PC-9 (cell line): ENCODE data around the gene IGF1. TPM values are rescaled to one million over a fixed set of nuclear protein-coding genes. Genes with fewer than 3 reads are reported as not detected.

Experiments
- BruUV-seq: library from RNA; stranded (reverse); fragments of 400-500 nt; replicated peaks from 2 replicates; lab custom pipeline; 2021; lab: Mats Ljungman, UMichigan
- CTCF ChIA-PET: fragments of 300-600 bp; sonication (Branson Sonifier 250); formaldehyde crosslinking; loops from one replicate; lab custom pipeline; 2022; ENCODE audit warnings: antibody characterized with exemption; lab: Charles Lee
- POLR2A ChIA-PET: fragments of 300-600 bp; sonication (Branson Sonifier 250); formaldehyde crosslinking; loops from one replicate; lab custom pipeline; 2022; ENCODE audit warnings: antibody characterized with exemption; ENCODE audit not compliant: unreplicated experiment; lab: Charles Lee
- DNase-seq, 2 experiments: peaks; one replicate each; pipeline versions ENCODE4 v3.0.0 to v3.0.0-alpha.2; 2015 to 2022; ENCODE audit warnings: mixed read lengths in 1 of 2
- H2AFZ ChIP-seq: fragments of 200-600 bp; sonication (generic); 2 replicates; pipeline ENCODE4 v1.8.1; 2017; ENCODE audit warnings: antibody characterized with exemption
- H3F3A ChIP-seq: fragments of 200-600 bp; sonication (generic); 2 replicates; pipeline ENCODE4 v1.8.1; 2017; ENCODE audit warnings: antibody characterized with exemption, mild to moderate bottlenecking, low read depth; ENCODE audit not compliant: insufficient read depth
- H3K27ac ChIP-seq: fragments of 200-600 bp; sonication (generic); 2 replicates; pipeline ENCODE4 v1.6.1; 2016; ENCODE audit warnings: mixed run types
- H3K27me3 ChIP-seq: fragments of 200-600 bp; sonication (generic); 2 replicates; pipeline ENCODE4 v1.6.1; 2016; ENCODE audit warnings: low read depth, mixed run types; ENCODE audit not compliant: insufficient read depth
- H3K36me3 ChIP-seq: fragments of 200-600 bp; sonication (generic); 2 replicates; pipeline ENCODE4 v1.6.1; 2016; ENCODE audit warnings: low read depth, mixed run types
- H3K4me1 ChIP-seq: fragments of 200-600 bp; sonication (generic); replicated peaks from 2 replicates; pipeline ENCODE4 v1.6.1; 2016; ENCODE audit warnings: mixed run types; ENCODE audit not compliant: insufficient read depth
- H3K4me2 ChIP-seq: fragments of 200-600 bp; sonication (generic); 2 replicates; pipeline ENCODE4 v1.6.1; 2017; ENCODE audit warnings: mixed run types
- H3K4me3 ChIP-seq: fragments of 200-600 bp; sonication (generic); 2 replicates; pipeline ENCODE4 v1.6.1; 2016; ENCODE audit warnings: mixed run types
- H3K79me2 ChIP-seq: fragments of 200-600 bp; sonication (generic); 2 replicates; pipeline ENCODE4 v1.6.1; 2017; ENCODE audit warnings: low read depth, mixed run types
- H3K9me2 ChIP-seq: fragments of 200-600 bp; sonication (generic); 2 replicates; pipeline ENCODE4 v1.8.1; 2017; ENCODE audit warnings: mild to moderate bottlenecking; ENCODE audit not compliant: insufficient read depth
- H3K9me3 ChIP-seq: fragments of 200-600 bp; sonication (generic); 2 replicates; pipeline ENCODE4 v1.8.1; 2016; ENCODE audit warnings: low read depth; ENCODE audit not compliant: insufficient read depth
- H4K20me1 ChIP-seq: fragments of 200-600 bp; sonication (generic); 2 replicates; pipeline ENCODE4 v1.8.1; 2017; ENCODE audit not compliant: insufficient read depth
- CTCF ChIP-seq: fragments of 200-600 bp; sonication (generic); conservative IDR thresholded peaks from 2 replicates; pipeline ENCODE4 v1.6.1; 2017; ENCODE audit warnings: mixed run types, antibody characterized with exemption, mild to moderate bottlenecking, moderate library complexity
- EZH2 ChIP-seq: fragments of 200-600 bp; sonication (generic); IDR thresholded peaks from 2 replicates; pipeline ENCODE4 v1.8.0; 2017; ENCODE audit warnings: antibody characterized with exemption, low read depth
- intact Hi-C: fragments of 100-400 bp; cut with micrococcal nuclease; formaldehyde crosslinking; loops from one replicate; pipeline ENCODE4 v1.10.0; 2022; ENCODE audit not compliant: unreplicated experiment
- total RNA-seq: library from RNA; stranded (reverse); gene quantifications from 2 replicates; pipeline ENCODE4 v1.2.3, GENCODE V29; 2021

IGF1 gene
- total RNA-seq, 1 experiment from 2014 or later: not detected

- Histone ChIP-seq H3K9me3 (no peaks in the 10 kb centered on the region), H3K4me1 (no peaks in the 10 kb centered on the region), H2AFZ (no peak overlapping the region), H3K27ac (no peak overlapping the region), H3K9me2 (no peaks in the 10 kb centered on the region), H3K27me3 (no peaks in the 10 kb centered on the region), H4K20me1 (no peaks in the 10 kb centered on the region), H3K4me2 (no peak overlapping the region), H3K36me3 (no peaks in the 10 kb centered on the region), H3F3A (no peaks in the 10 kb centered on the region), H3K4me3 (no peak overlapping the region), H3K79me2 (no peaks in the 10 kb centered on the region)
- no TSS peak for BruUV-seq
- POLR2A ChIA-PET: no interaction called here
- no peak for DNase-seq
- CTCF ChIA-PET: no interaction called here
- intact Hi-C loops: no loop called here
- no peak for TF ChIP-seq CTCF
- TF ChIP-seq EZH2: no peak
These were observed 58.4 kb downstream of the IGF1 start for GRCh38 chr12:102421802-102422583.

DNA sequence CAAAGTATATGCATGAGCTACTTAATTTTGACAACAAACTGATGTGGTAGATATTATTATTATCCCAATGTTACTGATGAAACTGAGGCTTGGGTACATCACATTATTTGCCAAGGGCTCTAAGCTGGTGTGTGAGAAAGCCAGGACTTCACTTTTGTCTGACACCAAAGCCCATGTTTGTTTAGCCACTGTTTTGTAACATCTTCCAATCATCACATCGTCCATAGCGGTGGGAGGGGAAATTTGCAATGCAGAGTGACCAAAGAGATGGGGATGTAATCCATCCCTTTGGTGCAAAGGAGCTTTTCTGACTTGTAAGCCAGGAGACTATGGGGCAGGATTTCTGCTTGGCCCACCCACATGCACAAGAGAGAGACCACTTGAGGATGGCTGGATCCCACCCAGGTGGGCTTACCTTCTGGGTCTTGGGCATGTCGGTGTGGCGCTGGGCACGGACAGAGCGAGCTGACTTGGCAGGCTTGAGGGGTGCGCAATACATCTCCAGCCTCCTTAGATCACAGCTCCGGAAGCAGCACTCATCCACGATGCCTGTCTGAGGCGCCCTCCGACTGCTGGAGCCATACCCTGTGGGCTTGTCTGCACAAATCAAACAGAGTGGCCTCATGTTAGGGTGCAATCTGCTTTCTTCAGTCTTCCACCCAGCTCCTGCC is 61.1 kb downstream of the IGF1 start:
- Histone ChIP-seq H2AFZ (no peak overlapping the region), H4K20me1 (no peaks in the 10 kb centered on the region), H3K4me2 (no peak overlapping the region), H3K9me2 (no peaks in the 10 kb centered on the region), H3K4me3 (no peak overlapping the region), H3F3A (no peaks in the 10 kb centered on the region), H3K4me1 (no peaks in the 10 kb centered on the region), H3K27me3 (no peaks in the 10 kb centered on the region), H3K79me2 (no peaks in the 10 kb centered on the region), H3K9me3 (no peaks in the 10 kb centered on the region), H3K36me3 (no peaks in the 10 kb centered on the region), H3K27ac (no peak overlapping the region)
- no peak for DNase-seq
- intact Hi-C loops: no loop called here
- TF ChIP-seq EZH2: no peak
- no peak for TF ChIP-seq CTCF
- no TSS peak for BruUV-seq
- POLR2A ChIA-PET: no interaction called here
- CTCF ChIA-PET: no interaction called here

- Histone ChIP-seq H3K27me3 (no peaks in the 10 kb centered on the region), H3K9me3 (no peaks in the 10 kb centered on the region), H4K20me1 (no peaks in the 10 kb centered on the region), H3K9me2 (no peaks in the 10 kb centered on the region), H3K36me3 (no peaks in the 10 kb centered on the region), H3K79me2 (no peaks in the 10 kb centered on the region), H2AFZ (no peak overlapping the region), H3F3A (no peaks in the 10 kb centered on the region), H3K4me3 (no peak overlapping the region), H3K27ac (no peak overlapping the region), H3K4me2 (no peak overlapping the region), H3K4me1 (no peaks in the 10 kb centered on the region)
- ChIA-PET CTCF (no interaction called here), POLR2A (no interaction called here)
- no peak for TF ChIP-seq EZH2
- DNase-seq: no peak
- intact Hi-C loops: no loop called here
- BruUV-seq: no TSS peak
These were observed 63.3 kb downstream of the IGF1 start for GRCh38 chr12:102417055-102417454.
